ENCODE results near the gene NNAT. TPM values are rescaled to one million over a fixed set of nuclear protein-coding genes. Genes with fewer than 3 reads are reported as not detected.

The NNAT gene
- total and polyA plus RNA-seq, 5 donors from 2014 or later = not detected

GRCh38 chr20:37530696-37531095, 9.6 kb downstream of the NNAT start:
- DNase-seq = no peak
- Mint-ChIP-seq H3K27me3 (peaks cover 7% of the 10 kb centered on the region), H3K4me1 (peaks cover 0 to 35% (median 21%) of the 10 kb centered on the region in 4 donors), H3K27ac (no peak overlapping the region), H3K36me3 (no peaks in the 10 kb centered on the region), H3K4me3 (peak overlapping the region in 2 of 4 donors; percentile 12 to 13), H3K9me3 (peaks cover 0 to 2% (median 0%) of the 10 kb centered on the region in 7 donors)
- no peaks in the 10 kb centered on the region for H3K27me3 ChIP-seq (ENCODE audit: control insufficient read depth, insufficient read depth, low read length)
- no peaks in the 10 kb centered on the region for H3K36me3 ChIP-seq (ENCODE audit: control insufficient read depth, insufficient read depth, low read length)
- H3K9me3 ChIP-seq (ENCODE audit: control insufficient read depth in 2 of 2, low read length in 2 of 2) = no peaks in the 10 kb centered on the region
- no peak overlapping the region for H3K27ac ChIP-seq (ENCODE audit: insufficient read depth, low read length, poor library complexity, severe bottlenecking)
- peaks cover 23% of the 10 kb centered on the region for H3K4me1 ChIP-seq (ENCODE audit: control insufficient read depth, insufficient read depth, low read length, poor library complexity, severe bottlenecking)
- ATAC-seq (ENCODE audit: low read depth in 2 of 2) = no peak
- H3K4me3 ChIP-seq (ENCODE audit: low read depth, low read length) = no peak overlapping the region

GRCh38 chr20:37531856-37532255, 10.8 kb downstream of the NNAT start:
- H3K4me3 ChIP-seq (ENCODE audit: low read depth, low read length) = no peak overlapping the region
- no peak for DNase-seq
- no peak overlapping the region for H3K4me3 Mint-ChIP-seq
- H3K4me1 Mint-ChIP-seq = peaks cover 0 to 23% (median 10%) of the 10 kb centered on the region in 4 donors
- H3K27me3 ChIP-seq (ENCODE audit: control insufficient read depth, insufficient read depth, low read length) = no peaks in the 10 kb centered on the region
- H3K9me3 Mint-ChIP-seq = peaks cover 0 to 2% (median 0%) of the 10 kb centered on the region in 7 donors
- no peaks in the 10 kb centered on the region for H3K36me3 Mint-ChIP-seq
- H3K27ac Mint-ChIP-seq = no peak overlapping the region
- no peak for ATAC-seq (ENCODE audit: low read depth in 2 of 2)
- no peaks in the 10 kb centered on the region for H3K9me3 ChIP-seq (ENCODE audit: control insufficient read depth in 2 of 2, low read length in 2 of 2)
- no peaks in the 10 kb centered on the region for H3K36me3 ChIP-seq (ENCODE audit: control insufficient read depth, insufficient read depth, low read length)
- peaks cover 12% of the 10 kb centered on the region for H3K4me1 ChIP-seq (ENCODE audit: control insufficient read depth, insufficient read depth, low read length, poor library complexity, severe bottlenecking)
- no peak overlapping the region for H3K27ac ChIP-seq (ENCODE audit: insufficient read depth, low read length, poor library complexity, severe bottlenecking)
- peaks cover 10% of the 10 kb centered on the region for H3K27me3 Mint-ChIP-seq

- DNase-seq = no peak
- no peak overlapping the region for H3K4me3 ChIP-seq (ENCODE audit: low read depth, low read length)
Observed at GRCh38 chr20:37533154-37533715, 12.2 kb downstream of the NNAT start.

GRCh38 chr20:37534401-37535157, 13.5 kb downstream of the NNAT start:
- H3K36me3 ChIP-seq (ENCODE audit: control insufficient read depth, insufficient read depth, low read length) = no peaks in the 10 kb centered on the region
- no peaks in the 10 kb centered on the region for H3K27me3 ChIP-seq (ENCODE audit: control insufficient read depth, insufficient read depth, low read length)
- H3K9me3 ChIP-seq (ENCODE audit: control insufficient read depth in 2 of 2, low read length in 2 of 2) = no peaks in the 10 kb centered on the region
- peaks cover 2% of the 10 kb centered on the region for H3K4me1 ChIP-seq (ENCODE audit: control insufficient read depth, insufficient read depth, low read length, poor library complexity, severe bottlenecking)
- peaks cover 18% of the 10 kb centered on the region for H3K27me3 Mint-ChIP-seq
- peak overlapping the region in 2 of 4 donors; percentile 1 to 46 for H3K4me3 Mint-ChIP-seq
- peaks cover 0 to 7% (median 3%) of the 10 kb centered on the region in 4 donors for H3K4me1 Mint-ChIP-seq
- ATAC-seq (ENCODE audit: low read depth in 2 of 2) (peak; percentile 88 to 89), DNase-seq (peak; percentile 37 to 81 (median 70))
- H3K27ac Mint-ChIP-seq = no peak overlapping the region
- no peak overlapping the region for H3K4me3 ChIP-seq (ENCODE audit: low read depth, low read length)
- H3K36me3 Mint-ChIP-seq = no peaks in the 10 kb centered on the region
- H3K9me3 Mint-ChIP-seq = no peaks in the 10 kb centered on the region
- H3K27ac ChIP-seq (ENCODE audit: insufficient read depth, low read length, poor library complexity, severe bottlenecking) = no peak overlapping the region

More at GRCh38 chr20:37533154-37533715, 12.2 kb downstream of the NNAT start:
- Mint-ChIP-seq H3K4me1 (peaks cover 0 to 15% (median 9%) of the 10 kb centered on the region in 4 donors), H3K4me3 (peak overlapping the region in 1 of 4 donors; percentile 30), H3K27me3 (peaks cover 12% of the 10 kb centered on the region), H3K36me3 (no peaks in the 10 kb centered on the region), H3K9me3 (peaks cover 0 to 2% (median 0%) of the 10 kb centered on the region in 7 donors), H3K27ac (no peak overlapping the region)
- Histone ChIP-seq H3K9me3 (ENCODE audit: control insufficient read depth in 2 of 2, low read length in 2 of 2) (no peaks in the 10 kb centered on the region), H3K36me3 (ENCODE audit: control insufficient read depth, insufficient read depth, low read length) (no peaks in the 10 kb centered on the region), H3K27ac (ENCODE audit: insufficient read depth, low read length, poor library complexity, severe bottlenecking) (no peak overlapping the region), H3K27me3 (ENCODE audit: control insufficient read depth, insufficient read depth, low read length) (no peaks in the 10 kb centered on the region), H3K4me1 (ENCODE audit: control insufficient read depth, insufficient read depth, low read length, poor library complexity, severe bottlenecking) (peaks cover 3% of the 10 kb centered on the region)
- no peak for ATAC-seq (ENCODE audit: low read depth in 2 of 2)

GRCh38 chr20:37535443-37536132, 14.5 kb downstream of the NNAT start:
- peaks cover 24% of the 10 kb centered on the region for H3K27me3 Mint-ChIP-seq
- ATAC-seq (ENCODE audit: low read depth in 2 of 2) = no peak
- peaks cover 0 to 7% (median 3%) of the 10 kb centered on the region in 4 donors for H3K4me1 Mint-ChIP-seq

GRCh38 chr20:37537505-37537904, 16.5 kb downstream of the NNAT start:
- Mint-ChIP-seq H3K4me1 (peaks cover 0 to 7% (median 3%) of the 10 kb centered on the region in 4 donors), H3K27ac (no peak overlapping the region), H3K9me3 (no peaks in the 10 kb centered on the region), H3K27me3 (peaks cover 37% of the 10 kb centered on the region), H3K36me3 (no peaks in the 10 kb centered on the region), H3K4me3 (no peak overlapping the region)
- Histone ChIP-seq H3K4me1 (ENCODE audit: control insufficient read depth, insufficient read depth, low read length, poor library complexity, severe bottlenecking) (peaks cover 2% of the 10 kb centered on the region), H3K36me3 (ENCODE audit: control insufficient read depth, insufficient read depth, low read length) (no peaks in the 10 kb centered on the region), H3K9me3 (ENCODE audit: control insufficient read depth in 2 of 2, low read length in 2 of 2) (no peaks in the 10 kb centered on the region), H3K4me3 (ENCODE audit: low read depth, low read length) (no peak overlapping the region), H3K27me3 (ENCODE audit: control insufficient read depth, insufficient read depth, low read length) (peaks cover 3% of the 10 kb centered on the region), H3K27ac (ENCODE audit: insufficient read depth, low read length, poor library complexity, severe bottlenecking) (no peak overlapping the region)
- ATAC-seq (ENCODE audit: low read depth in 2 of 2) (no peak), DNase-seq (no peak)

More at GRCh38 chr20:37535443-37536132, 14.5 kb downstream of the NNAT start:
- Histone ChIP-seq H3K36me3 (ENCODE audit: control insufficient read depth, insufficient read depth, low read length) (no peaks in the 10 kb centered on the region), H3K27ac (ENCODE audit: insufficient read depth, low read length, poor library complexity, severe bottlenecking) (no peak overlapping the region), H3K4me3 (ENCODE audit: low read depth, low read length) (no peak overlapping the region), H3K9me3 (ENCODE audit: control insufficient read depth in 2 of 2, low read length in 2 of 2) (no peaks in the 10 kb centered on the region), H3K27me3 (ENCODE audit: control insufficient read depth, insufficient read depth, low read length) (no peaks in the 10 kb centered on the region), H3K4me1 (ENCODE audit: control insufficient read depth, insufficient read depth, low read length, poor library complexity, severe bottlenecking) (peaks cover 2% of the 10 kb centered on the region)
- no peak for DNase-seq
- no peak overlapping the region for H3K27ac Mint-ChIP-seq
- no peaks in the 10 kb centered on the region for H3K9me3 Mint-ChIP-seq
- H3K36me3 Mint-ChIP-seq = no peaks in the 10 kb centered on the region
- no peak overlapping the region for H3K4me3 Mint-ChIP-seq

GRCh38 chr20:37538003-37538402, 17.0 kb downstream of the NNAT start:
- Mint-ChIP-seq H3K36me3 (no peaks in the 10 kb centered on the region), H3K27ac (no peak overlapping the region), H3K9me3 (no peaks in the 10 kb centered on the region), H3K4me3 (no peak overlapping the region), H3K4me1 (peaks cover 0 to 7% (median 3%) of the 10 kb centered on the region in 4 donors), H3K27me3 (peaks cover 38% of the 10 kb centered on the region)
- H3K27ac ChIP-seq (ENCODE audit: insufficient read depth, low read length, poor library complexity, severe bottlenecking) = no peak overlapping the region
- H3K9me3 ChIP-seq (ENCODE audit: control insufficient read depth in 2 of 2, low read length in 2 of 2) = no peaks in the 10 kb centered on the region
- DNase-seq = no peak
- H3K27me3 ChIP-seq (ENCODE audit: control insufficient read depth, insufficient read depth, low read length) = peaks cover 3% of the 10 kb centered on the region
- ATAC-seq (ENCODE audit: low read depth in 2 of 2) = no peak
- peaks cover 2% of the 10 kb centered on the region for H3K4me1 ChIP-seq (ENCODE audit: control insufficient read depth, insufficient read depth, low read length, poor library complexity, severe bottlenecking)
- H3K36me3 ChIP-seq (ENCODE audit: control insufficient read depth, insufficient read depth, low read length) = no peaks in the 10 kb centered on the region
- no peak overlapping the region for H3K4me3 ChIP-seq (ENCODE audit: low read depth, low read length)

Measured in CD4-positive, CD25-positive, alpha-beta regulatory T cell (primary cell).